GM06990 (cell line): ENCODE measurements around the gene PRSS56.

Experiments used
- DNase-seq: peaks from one replicate; pipeline ENCODE4 v3.0.0-alpha.2; 2011; ENCODE audit not compliant: insufficient read length; ENCODE audit errors: extremely low read depth
- H3K27me3 ChIP-seq: replicated peaks from 2 replicates; pipeline ENCODE4 v1.6.0; 2011; ENCODE audit warnings: low read length; ENCODE audit not compliant: control insufficient read depth, insufficient read depth
- H3K36me3 ChIP-seq: 2 replicates; pipeline ENCODE4 v1.5.1; 2011; ENCODE audit warnings: low read length; ENCODE audit not compliant: control insufficient read depth, insufficient read depth
- H3K4me3 ChIP-seq: replicated peaks from 2 replicates; pipeline ENCODE4 v1.5.1; 2011; ENCODE audit warnings: low read depth, mild to moderate bottlenecking, control low read depth, low read length
- CTCF ChIP-seq: IDR thresholded peaks from 2 replicates; pipeline ENCODE4 v1.5.1; 2011; ENCODE audit warnings: low read length, control low read depth, mild to moderate bottlenecking, inconsistent platforms; ENCODE audit not compliant: insufficient read depth, poor library complexity, severe bottlenecking

The PRSS56 gene

DNA sequence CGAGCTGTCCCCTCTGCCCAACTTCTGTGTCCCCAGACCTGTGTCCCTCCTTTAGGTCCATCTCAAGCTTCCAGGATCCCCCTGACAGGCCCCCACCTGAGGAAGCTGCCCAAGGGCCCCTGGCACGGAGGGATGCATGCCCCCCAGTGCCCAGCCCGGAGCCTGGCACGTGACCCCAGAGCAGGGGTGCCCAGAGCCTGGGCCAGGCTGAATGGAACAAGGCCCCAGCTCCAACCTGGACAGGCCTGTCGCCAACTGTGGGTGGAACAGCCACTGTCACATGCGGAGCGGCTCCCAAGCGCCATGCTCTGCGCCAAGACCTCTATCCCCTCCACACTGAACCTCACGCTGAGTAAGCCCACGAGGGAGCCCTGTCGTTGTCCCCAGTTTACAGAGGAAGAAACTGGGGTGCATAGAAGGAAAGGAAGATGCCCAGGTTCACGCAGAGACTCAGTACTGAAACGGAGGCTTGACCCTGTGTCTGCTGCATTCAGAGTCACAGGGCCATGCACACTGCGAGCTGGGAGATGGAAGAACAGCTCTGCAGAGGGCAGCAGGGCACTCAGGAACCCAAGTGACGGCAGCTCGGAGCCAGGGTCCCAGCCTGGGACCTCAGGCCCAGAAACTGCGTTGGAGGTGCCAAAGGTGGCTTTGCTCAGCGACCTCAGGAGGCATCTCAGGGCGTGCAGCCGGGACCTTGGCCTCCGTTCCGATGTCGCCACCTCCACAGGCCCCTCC lies 27.1 kb upstream of the PRSS56 start:
- no peak for DNase-seq

DNA sequence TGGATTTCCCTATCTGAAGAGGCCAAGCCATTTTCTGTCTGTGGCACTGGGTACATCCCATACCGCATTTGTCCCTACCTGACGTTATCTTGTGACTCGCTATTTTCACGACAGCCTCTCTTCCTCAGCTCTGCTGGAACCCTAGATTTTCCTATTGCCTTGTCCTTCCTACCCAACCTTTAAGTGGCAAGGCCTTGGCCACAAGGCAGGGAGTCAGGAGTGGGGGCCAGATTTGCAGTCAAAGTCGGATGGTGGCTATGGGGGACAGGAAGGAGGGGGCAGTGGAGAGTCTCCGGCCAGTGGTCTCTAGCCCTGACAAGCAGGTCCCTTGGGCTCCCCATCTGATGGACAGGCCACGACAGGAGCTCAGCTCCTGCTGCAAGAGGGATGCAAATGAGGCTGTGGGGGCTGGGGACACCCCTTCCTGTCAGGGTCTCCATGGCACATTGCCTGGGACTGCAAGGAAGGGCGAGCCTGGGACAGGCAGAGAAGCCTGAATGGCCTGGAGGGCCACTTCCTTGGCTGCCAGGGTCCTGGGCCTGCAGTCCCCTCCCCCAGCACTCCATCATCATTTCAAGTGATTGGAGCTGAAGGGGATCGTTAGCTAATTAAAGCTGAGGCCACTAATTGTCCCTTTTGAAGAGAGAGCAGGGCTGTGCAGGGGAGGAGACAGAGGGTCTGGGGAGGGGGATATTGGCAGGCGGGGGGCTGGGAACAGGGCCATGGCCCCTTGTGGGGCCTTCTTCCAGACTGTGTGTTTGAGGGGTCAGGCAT lies 26.3 kb upstream of the PRSS56 start:
- no peak for TF ChIP-seq CTCF
- no peak for DNase-seq
- H3K4me3 ChIP-seq = no peak overlapping the region
- no peaks in the 10 kb centered on the region; the same call in none of the 2 replicates for H3K27me3 ChIP-seq
- H3K36me3 ChIP-seq = no peaks in the 10 kb centered on the region

More for the DNA sequence above, 27.1 kb upstream of the PRSS56 start:
- Histone ChIP-seq H3K27me3 (no peaks in the 10 kb centered on the region; the same call in none of the 2 replicates), H3K36me3 (no peaks in the 10 kb centered on the region), H3K4me3 (no peak overlapping the region)
- TF ChIP-seq CTCF = no peak

DNA sequence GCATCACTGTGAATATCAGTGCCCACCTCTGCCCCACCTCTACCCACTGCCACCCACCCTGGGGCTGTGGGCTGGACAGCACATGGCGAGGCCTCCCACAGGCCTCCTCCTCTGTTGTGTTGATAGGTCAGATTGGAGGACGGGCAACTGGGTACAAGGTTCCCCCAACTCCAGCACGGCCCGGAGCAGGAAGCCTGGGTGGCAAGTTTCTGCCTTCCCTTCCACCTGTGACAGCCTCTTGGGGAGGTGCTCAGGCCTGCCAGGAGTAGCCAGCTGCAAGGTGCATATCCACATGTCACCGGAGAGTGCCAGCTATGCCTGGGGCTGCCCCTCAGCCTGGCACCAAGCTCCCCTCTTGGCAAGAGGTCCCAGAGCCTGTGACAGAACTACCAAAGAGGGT lies 25.6 kb upstream of the PRSS56 start:
- no peak for TF ChIP-seq CTCF
- no peaks in the 10 kb centered on the region; the same call in none of the 2 replicates for H3K27me3 ChIP-seq
- DNase-seq = no peak

GRCh38 chr2:232495292-232495691 lies 24.9 kb upstream of the PRSS56 start:
- TF ChIP-seq CTCF = no peak

More for the DNA sequence above, 25.6 kb upstream of the PRSS56 start:
- H3K4me3 ChIP-seq = no peak overlapping the region
- H3K36me3 ChIP-seq = no peaks in the 10 kb centered on the region

GRCh38 chr2:232496501-232497270 lies 23.5 kb upstream of the PRSS56 start:
- no peak for DNase-seq
- H3K4me3 ChIP-seq = no peak overlapping the region
- no peak for TF ChIP-seq CTCF
- H3K27me3 ChIP-seq = no peaks in the 10 kb centered on the region; the same call in none of the 2 replicates
- no peaks in the 10 kb centered on the region for H3K36me3 ChIP-seq

More at GRCh38 chr2:232495292-232495691, 24.9 kb upstream of the PRSS56 start:
- H3K4me3 ChIP-seq = no peak overlapping the region
- DNase-seq = no peak
- H3K27me3 ChIP-seq = no peaks in the 10 kb centered on the region; the same call in none of the 2 replicates
- H3K36me3 ChIP-seq = no peaks in the 10 kb centered on the region
